Endothelial cell of umbilical vein (primary cell): ENCODE data around the gene DBNL. TPM values are rescaled to one million over a fixed set of nuclear protein-coding genes. Genes with fewer than 3 reads are reported as not detected.

Experiments used
- BruUV-seq: library from RNA; stranded (reverse); fragments of 400-500 nt; replicated peaks from 2 replicates; lab custom pipeline; 2021; lab: Mats Ljungman, UMichigan
- CTCF ChIA-PET: fragments of 300-600, 350-600 bp; sonication (Branson Sonifier 250); formaldehyde crosslinking; loops from one replicate; lab custom pipeline; 2021; ENCODE audit warnings: antibody characterized with exemption, inconsistent platforms; lab: Charles Lee
- POLR2A ChIA-PET: fragments of 300-600, 350-600 bp; sonication (Branson Sonifier 250); formaldehyde crosslinking; loops from one replicate; lab custom pipeline; 2021; ENCODE audit warnings: antibody characterized with exemption, inconsistent platforms; lab: Charles Lee
- DNase-seq: peaks from one replicate; pipeline ENCODE4 v3.0.0-alpha.2; 2011; ENCODE audit warnings: low read depth, low spot score
- FAIRE-seq: peaks from 2 replicates; lab custom pipeline; 2011; peaks lifted over from hg19 to GRCh38; lab: Jason Lieb, UNC
- H2AFZ ChIP-seq: 2 replicates; pipeline ENCODE4 v1.6.0; 2012; ENCODE audit warnings: low read depth, low read length, control low read depth, inconsistent platforms
- H3K27ac ChIP-seq: 2 replicates; pipeline ENCODE4 v1.5.1; 2011; ENCODE audit warnings: low read depth, mild to moderate bottlenecking, control low read depth, low read length, moderate library complexity; ENCODE audit not compliant: insufficient read depth
- H3K27me3 ChIP-seq, 2 experiments: 2 replicates each; pipeline versions ENCODE4 v1.6.0 to v1.6.1; 2011; ENCODE audit warnings: low read length in 2 of 2, mixed read lengths in 1 of 2; ENCODE audit not compliant: control insufficient read depth in 2 of 2, insufficient read depth in 2 of 2
- H3K36me3 ChIP-seq, 2 experiments: 2 replicates in 1 of 2; 3 replicates in 1 of 2; pipeline ENCODE4 v1.5.1; 2011; ENCODE audit warnings: low read length in 2 of 2, mild to moderate bottlenecking in 1 of 2, moderate library complexity in 1 of 2; ENCODE audit not compliant: control insufficient read depth in 2 of 2, insufficient read depth in 2 of 2; ENCODE audit errors: extremely low read depth in 1 of 2
- H3K4me1 ChIP-seq: 3 replicates; pipeline ENCODE4 v1.5.1; 2011; ENCODE audit warnings: mild to moderate bottlenecking, low read length; ENCODE audit not compliant: control insufficient read depth, insufficient read depth; ENCODE audit errors: extremely low read depth
- H3K4me2 ChIP-seq: 2 replicates; pipeline ENCODE4 v1.6.1; 2011; ENCODE audit warnings: low read length, control low read depth, mixed read lengths; ENCODE audit not compliant: insufficient read depth
- H3K4me3 ChIP-seq, 3 experiments: fragments of 200-600 bp in 1 of 3; sonication (generic), shearing (Covaris generic) in 1 of 3; replicated peaks in 1 of 3; 2 replicates each; pipeline ENCODE4 v1.5.1; 2011 to 2016; ENCODE audit warnings: control low read depth in 3 of 3, low read length in 3 of 3, mild to moderate bottlenecking in 2 of 3, inconsistent platforms in 1 of 3, low read depth in 1 of 3, moderate library complexity in 1 of 3; ENCODE audit not compliant: insufficient read depth in 1 of 3
- H3K79me2 ChIP-seq: 2 replicates; pipeline ENCODE4 v1.6.0; 2012; ENCODE audit warnings: low read length, inconsistent platforms; ENCODE audit not compliant: control insufficient read depth, insufficient read depth
- H3K9ac ChIP-seq: replicated peaks from 2 replicates; pipeline ENCODE3; 2011; ENCODE audit warnings: low read length, control low read depth; ENCODE audit not compliant: insufficient read depth; ENCODE audit errors: extremely low read depth
- H3K9me1 ChIP-seq: replicated peaks from 3 replicates; pipeline ENCODE4 v1.6.0; 2011; ENCODE audit warnings: mild to moderate bottlenecking, low read length; ENCODE audit not compliant: control insufficient read depth, insufficient read depth; ENCODE audit errors: extremely low read depth
- H3K9me3 ChIP-seq: replicated peaks from 2 replicates; pipeline ENCODE4 v1.5.1; 2012; ENCODE audit warnings: low read length, inconsistent platforms; ENCODE audit not compliant: control insufficient read depth, insufficient read depth
- H4K20me1 ChIP-seq: replicated peaks from 2 replicates; pipeline ENCODE3; 2011; ENCODE audit warnings: mild to moderate bottlenecking, low read length; ENCODE audit not compliant: control insufficient read depth, insufficient read depth; ENCODE audit errors: extremely low read depth
- FOS ChIP-seq: IDR thresholded peaks from 2 replicates; pipeline ENCODE4 v1.6.1; 2011; ENCODE audit warnings: mild to moderate bottlenecking, low read length, moderate library complexity, borderline replicate concordance; ENCODE audit not compliant: insufficient read depth
- POLR2A ChIP-seq: IDR thresholded peaks from 2 replicates; pipeline ENCODE4 v1.6.1; 2012; ENCODE audit warnings: low read depth, mild to moderate bottlenecking, control low read depth, low read length
- POLR2AphosphoS5 ChIP-seq: IDR thresholded peaks from 2 replicates; pipeline ENCODE4 v1.6.1; 2012; ENCODE audit warnings: low read depth, mild to moderate bottlenecking, control low read depth, low read length, moderate library complexity; ENCODE audit not compliant: insufficient read depth
- dilution Hi-C: fragments of 300-500 bp; cut with MboI; formaldehyde crosslinking; loops from one replicate; pipeline ENCODE4 v1.15.0; 2019; ENCODE audit warnings: low sequenced_read_pairs; ENCODE audit not compliant: extremely low pct_ligation_motif_present
- intact Hi-C: fragments of 100-400 bp; cut with micrococcal nuclease; formaldehyde crosslinking; loops from one replicate; pipeline ENCODE4 v1.10.0; 2022
- polyA plus RNA-seq, 4 experiments: library from polyadenylated mRNA; depleted of rRNA in 3 of 4; stranded (reverse) in 3 of 4; unstranded in 1 of 4; fragments of >200 nt; gene quantifications; 2 replicates each; pipeline versions ENCODE4 v1.2.1 to v1.2.3, GENCODE V29; 2011 to 2012; ENCODE audit warnings: missing spikeins in 1 of 4
- total RNA-seq: library from RNA; stranded (reverse); gene quantifications from 2 replicates; pipeline ENCODE4 v1.2.3, GENCODE V29; 2021
- TF ChIP-seq, protein P1 (sequence below), 2 donors: IDR thresholded peaks; 1 replicate in 1 of 2; 2 replicates in 1 of 2; pipeline ENCODE4 v1.5.1; 2011; ENCODE audit warnings: low read length in 2 of 2, mild to moderate bottlenecking in 2 of 2, moderate library complexity in 2 of 2, control low read depth in 1 of 2, inconsistent platforms in 1 of 2, low read depth in 1 of 2; ENCODE audit not compliant: insufficient read depth in 1 of 2; ENCODE audit errors: extremely low read depth in 1 of 2
- TF ChIP-seq, protein P2 (sequence below): IDR thresholded peaks from 2 replicates; pipeline ENCODE4 v1.6.1; 2011; ENCODE audit not compliant: insufficient read depth, insufficient read length

The DBNL gene
- total and polyA plus RNA-seq, 2 donors (not counting 3 experiments of a cell fraction or from before 2014, with no cell fraction given): 94.0 to 123 TPM

DNA sequence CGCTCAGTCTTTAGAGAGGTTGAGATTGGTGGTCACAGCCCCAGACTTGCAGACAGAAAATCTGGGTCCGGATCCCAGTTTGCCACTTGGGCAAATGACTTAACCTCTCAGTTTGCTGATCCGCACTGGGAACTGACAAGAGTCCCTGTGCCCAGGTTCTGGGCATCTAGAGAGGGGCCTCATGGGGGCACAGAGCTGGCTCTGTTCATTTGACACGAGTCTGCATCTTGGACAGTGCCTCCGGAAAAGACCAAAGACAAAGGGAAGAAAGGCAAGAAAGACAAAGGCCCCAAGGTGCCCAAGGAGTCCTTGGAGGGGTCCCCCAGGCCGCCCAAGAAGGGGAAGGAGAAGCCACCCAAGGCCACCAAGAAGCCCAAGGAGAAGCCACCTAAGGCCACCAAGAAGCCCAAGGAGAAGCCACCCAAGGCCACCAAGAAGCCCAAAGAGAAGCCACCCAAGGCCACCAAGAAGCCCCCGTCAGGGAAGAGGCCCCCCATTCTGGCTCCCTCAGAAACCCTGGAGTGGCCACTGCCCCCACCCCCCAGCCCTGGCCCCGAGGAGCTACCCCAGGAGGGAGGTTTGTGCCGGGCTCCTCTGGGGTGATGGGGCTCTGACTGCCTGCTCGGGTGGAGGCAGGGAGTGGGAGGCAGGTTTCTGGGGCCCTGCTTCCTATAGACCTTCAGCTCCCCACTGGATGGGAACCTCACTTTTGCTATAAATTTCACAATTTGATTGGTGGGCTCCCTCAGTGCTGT is 62.0 kb downstream of the DBNL start:
- no peak for FAIRE-seq
- H3K27ac ChIP-seq: no peak overlapping the region
- ChIA-PET CTCF (interaction anchor here (2.1 to 2.8 kb wide), 3 partner anchors 16 to 34 kb away, joined by 6 to 17 read pairs (median 7); partner anchors contain the start of gene POLD2), POLR2A (no interaction called here)
- intact Hi-C loops: no loop called here
- H3K4me1 ChIP-seq: peaks cover 3% of the 10 kb centered on the region
- dilution Hi-C loops: no loop called here
- BruUV-seq: no TSS peak
- no peaks in the 10 kb centered on the region for H3K36me3 ChIP-seq
- TF ChIP-seq FOS (no peak), POLR2AphosphoS5 (no peak), POLR2A (no peak)
- TF ChIP-seq, protein P1, sequence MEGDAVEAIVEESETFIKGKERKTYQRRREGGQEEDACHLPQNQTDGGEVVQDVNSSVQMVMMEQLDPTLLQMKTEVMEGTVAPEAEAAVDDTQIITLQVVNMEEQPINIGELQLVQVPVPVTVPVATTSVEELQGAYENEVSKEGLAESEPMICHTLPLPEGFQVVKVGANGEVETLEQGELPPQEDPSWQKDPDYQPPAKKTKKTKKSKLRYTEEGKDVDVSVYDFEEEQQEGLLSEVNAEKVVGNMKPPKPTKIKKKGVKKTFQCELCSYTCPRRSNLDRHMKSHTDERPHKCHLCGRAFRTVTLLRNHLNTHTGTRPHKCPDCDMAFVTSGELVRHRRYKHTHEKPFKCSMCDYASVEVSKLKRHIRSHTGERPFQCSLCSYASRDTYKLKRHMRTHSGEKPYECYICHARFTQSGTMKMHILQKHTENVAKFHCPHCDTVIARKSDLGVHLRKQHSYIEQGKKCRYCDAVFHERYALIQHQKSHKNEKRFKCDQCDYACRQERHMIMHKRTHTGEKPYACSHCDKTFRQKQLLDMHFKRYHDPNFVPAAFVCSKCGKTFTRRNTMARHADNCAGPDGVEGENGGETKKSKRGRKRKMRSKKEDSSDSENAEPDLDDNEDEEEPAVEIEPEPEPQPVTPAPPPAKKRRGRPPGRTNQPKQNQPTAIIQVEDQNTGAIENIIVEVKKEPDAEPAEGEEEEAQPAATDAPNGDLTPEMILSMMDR (IDR thresholded peaks at IDR 0.05; ENCODE audit: extremely low read depth in 1 of 2, insufficient read depth in 1 of 2, low read depth in 1 of 2, low read length in 2 of 2): no peak
- TF ChIP-seq, protein P2, sequence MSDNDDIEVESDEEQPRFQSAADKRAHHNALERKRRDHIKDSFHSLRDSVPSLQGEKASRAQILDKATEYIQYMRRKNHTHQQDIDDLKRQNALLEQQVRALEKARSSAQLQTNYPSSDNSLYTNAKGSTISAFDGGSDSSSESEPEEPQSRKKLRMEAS: no peak
- DNase-seq: no peak
- H3K4me2 ChIP-seq: no peak overlapping the region
- H3K79me2 ChIP-seq: peaks cover 5% of the 10 kb centered on the region
- no peaks in the 10 kb centered on the region for H4K20me1 ChIP-seq
- H3K27me3 ChIP-seq: no peaks in the 10 kb centered on the region
- no peaks in the 10 kb centered on the region for H3K9me3 ChIP-seq
- H2AFZ ChIP-seq: no peak overlapping the region
- H3K4me3 ChIP-seq: no peak overlapping the region
- no peaks in the 10 kb centered on the region for H3K9me1 ChIP-seq
- no peak overlapping the region for H3K9ac ChIP-seq
